PC-9 (cell line): ENCODE measurements around the gene EYA3. TPM values are rescaled to one million over a fixed set of nuclear protein-coding genes. Genes with fewer than 3 reads are reported as not detected.

ENCODE experiments used
- BruUV-seq: library from RNA; stranded (reverse); fragments of 400-500 nt; replicated peaks from 2 replicates; lab custom pipeline; 2021; lab: Mats Ljungman, UMichigan
- CTCF ChIA-PET: fragments of 300-600 bp; sonication (Branson Sonifier 250); formaldehyde crosslinking; loops from one replicate; lab custom pipeline; 2022; ENCODE audit warnings: antibody characterized with exemption; lab: Charles Lee
- POLR2A ChIA-PET: fragments of 300-600 bp; sonication (Branson Sonifier 250); formaldehyde crosslinking; loops from one replicate; lab custom pipeline; 2022; ENCODE audit warnings: antibody characterized with exemption; ENCODE audit not compliant: unreplicated experiment; lab: Charles Lee
- DNase-seq, 2 experiments: peaks; one replicate each; pipeline versions ENCODE4 v3.0.0 to v3.0.0-alpha.2; 2015 to 2022; ENCODE audit warnings: mixed read lengths in 1 of 2
- H2AFZ ChIP-seq: fragments of 200-600 bp; sonication (generic); 2 replicates; pipeline ENCODE4 v1.8.1; 2017; ENCODE audit warnings: antibody characterized with exemption
- H3F3A ChIP-seq: fragments of 200-600 bp; sonication (generic); 2 replicates; pipeline ENCODE4 v1.8.1; 2017; ENCODE audit warnings: antibody characterized with exemption, mild to moderate bottlenecking, low read depth; ENCODE audit not compliant: insufficient read depth
- H3K27ac ChIP-seq: fragments of 200-600 bp; sonication (generic); 2 replicates; pipeline ENCODE4 v1.6.1; 2016; ENCODE audit warnings: mixed run types
- H3K27me3 ChIP-seq: fragments of 200-600 bp; sonication (generic); 2 replicates; pipeline ENCODE4 v1.6.1; 2016; ENCODE audit warnings: low read depth, mixed run types; ENCODE audit not compliant: insufficient read depth
- H3K36me3 ChIP-seq: fragments of 200-600 bp; sonication (generic); 2 replicates; pipeline ENCODE4 v1.6.1; 2016; ENCODE audit warnings: low read depth, mixed run types
- H3K4me1 ChIP-seq: fragments of 200-600 bp; sonication (generic); replicated peaks from 2 replicates; pipeline ENCODE4 v1.6.1; 2016; ENCODE audit warnings: mixed run types; ENCODE audit not compliant: insufficient read depth
- H3K4me2 ChIP-seq: fragments of 200-600 bp; sonication (generic); 2 replicates; pipeline ENCODE4 v1.6.1; 2017; ENCODE audit warnings: mixed run types
- H3K4me3 ChIP-seq: fragments of 200-600 bp; sonication (generic); 2 replicates; pipeline ENCODE4 v1.6.1; 2016; ENCODE audit warnings: mixed run types
- H3K79me2 ChIP-seq: fragments of 200-600 bp; sonication (generic); 2 replicates; pipeline ENCODE4 v1.6.1; 2017; ENCODE audit warnings: low read depth, mixed run types
- H3K9me2 ChIP-seq: fragments of 200-600 bp; sonication (generic); 2 replicates; pipeline ENCODE4 v1.8.1; 2017; ENCODE audit warnings: mild to moderate bottlenecking; ENCODE audit not compliant: insufficient read depth
- H3K9me3 ChIP-seq: fragments of 200-600 bp; sonication (generic); 2 replicates; pipeline ENCODE4 v1.8.1; 2016; ENCODE audit warnings: low read depth; ENCODE audit not compliant: insufficient read depth
- H4K20me1 ChIP-seq: fragments of 200-600 bp; sonication (generic); 2 replicates; pipeline ENCODE4 v1.8.1; 2017; ENCODE audit not compliant: insufficient read depth
- CTCF ChIP-seq: fragments of 200-600 bp; sonication (generic); conservative IDR thresholded peaks from 2 replicates; pipeline ENCODE4 v1.6.1; 2017; ENCODE audit warnings: mixed run types, antibody characterized with exemption, mild to moderate bottlenecking, moderate library complexity
- EZH2 ChIP-seq: fragments of 200-600 bp; sonication (generic); IDR thresholded peaks from 2 replicates; pipeline ENCODE4 v1.8.0; 2017; ENCODE audit warnings: antibody characterized with exemption, low read depth
- intact Hi-C: fragments of 100-400 bp; cut with micrococcal nuclease; formaldehyde crosslinking; loops from one replicate; pipeline ENCODE4 v1.10.0; 2022; ENCODE audit not compliant: unreplicated experiment
- total RNA-seq: library from RNA; stranded (reverse); gene quantifications from 2 replicates; pipeline ENCODE4 v1.2.3, GENCODE V29; 2021

The EYA3 gene
- total RNA-seq, 1 experiment from 2014 or later: 19.0 TPM

GRCh38 chr1:27959792-27960603 is 128.4 kb downstream of the EYA3 start, which contains the start of gene XKR8:
TSS of gene XKR8 (plus strand) at chr1:27959973. CDS start at chr1:27960070, 97 bp downstream.
- no peaks in the 10 kb centered on the region for H3K79me2 ChIP-seq
- H3K9me2 ChIP-seq: no peaks in the 10 kb centered on the region
- H3K9me3 ChIP-seq: no peaks in the 10 kb centered on the region
- no peaks in the 10 kb centered on the region for H3K36me3 ChIP-seq
- H2AFZ ChIP-seq: peak within 1 kb of the TSS; percentile 99
- POLR2A ChIA-PET: interaction anchor here (0.6 kb wide), 1 partner anchor 1065 kb away, joined by 5 read pairs; no protein-coding TSS in a partner anchor
- no TSS peak for BruUV-seq
- TF ChIP-seq EZH2 (no peak), CTCF (peak; percentile 44; the same call in 1 of the 2 replicates)
- peak within 1 kb of the TSS; percentile 61 for H3K27ac ChIP-seq
- no peaks in the 10 kb centered on the region for H4K20me1 ChIP-seq
- H3K4me1 ChIP-seq: peaks cover 14% of the 10 kb centered on the region; the same call in 1 of the 2 replicates
- peak within 1 kb of the TSS; percentile 92 for H3K4me2 ChIP-seq
- H3K4me3 ChIP-seq: peak within 1 kb of the TSS; percentile 67
- intact Hi-C loops: loop anchor here (1.0 kb wide), 1 partner anchor 8 kb away; no protein-coding TSS in a partner anchor
- no peaks in the 10 kb centered on the region for H3K27me3 ChIP-seq
- peaks cover 14% of the 10 kb centered on the region; the same call in 1 of the 2 replicates for H3F3A ChIP-seq
- peak; percentile 56 to 88 for DNase-seq
- CTCF ChIA-PET: interaction anchor here (0.6 to 1.0 kb wide), 3 partner anchors 19 to 104 kb away, joined by 3 read pairs; no protein-coding TSS in a partner anchor

- Histone ChIP-seq H3K4me1 (peaks cover 14% of the 10 kb centered on the region; the same call in 1 of the 2 replicates), H3K27ac (no peak overlapping the region), H2AFZ (no peak overlapping the region), H3K27me3 (no peaks in the 10 kb centered on the region), H3K9me2 (no peaks in the 10 kb centered on the region), H3F3A (peaks cover 14% of the 10 kb centered on the region; the same call in 1 of the 2 replicates), H3K4me3 (no peak overlapping the region), H4K20me1 (no peaks in the 10 kb centered on the region), H3K36me3 (no peaks in the 10 kb centered on the region), H3K4me2 (peak overlapping the region; percentile 92; the same call in 1 of the 2 replicates), H3K9me3 (no peaks in the 10 kb centered on the region), H3K79me2 (no peaks in the 10 kb centered on the region)
- intact Hi-C loops: no loop called here
- TF ChIP-seq CTCF (no peak), EZH2 (no peak)
- ChIA-PET CTCF (no interaction called here), POLR2A (no interaction called here)
- BruUV-seq: no TSS peak
- no peak for DNase-seq
These were observed 129.9 kb downstream of the EYA3 start for GRCh38 chr1:27958513-27958912.

DNA sequence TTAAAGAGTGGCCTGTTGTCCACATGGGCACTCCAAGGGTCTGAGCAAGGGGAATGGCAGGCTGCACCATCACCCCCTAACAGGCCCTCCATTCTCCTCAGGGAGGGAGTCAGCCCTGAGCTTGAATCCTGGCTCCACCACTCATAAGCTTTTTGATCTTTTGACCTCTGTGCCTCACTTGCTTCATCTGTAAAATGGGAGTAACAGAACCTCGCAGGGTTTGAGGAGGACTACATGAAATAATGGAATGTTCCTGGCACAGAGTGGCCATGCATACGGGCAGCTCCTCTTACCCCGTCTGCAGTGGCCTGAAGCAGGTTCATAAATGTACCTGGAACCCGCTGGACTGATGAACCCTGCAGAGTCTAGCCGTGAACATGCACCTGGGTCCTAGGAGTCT is 130.8 kb downstream of the EYA3 start:
- H3K36me3 ChIP-seq: no peaks in the 10 kb centered on the region
- TF ChIP-seq CTCF (no peak), EZH2 (no peak)
- BruUV-seq: no TSS peak
- H4K20me1 ChIP-seq: no peaks in the 10 kb centered on the region
- DNase-seq: no peak
- ChIA-PET POLR2A (no interaction called here), CTCF (no interaction called here)
- no peak overlapping the region for H2AFZ ChIP-seq
- no peaks in the 10 kb centered on the region for H3K9me3 ChIP-seq
- no peak overlapping the region for H3K4me3 ChIP-seq
- H3K4me2 ChIP-seq: no peak overlapping the region
- peaks cover 14% of the 10 kb centered on the region; the same call in 1 of the 2 replicates for H3F3A ChIP-seq
- H3K27me3 ChIP-seq: no peaks in the 10 kb centered on the region
- no peak overlapping the region for H3K27ac ChIP-seq
- H3K79me2 ChIP-seq: no peaks in the 10 kb centered on the region
- intact Hi-C loops: no loop called here
- H3K9me2 ChIP-seq: no peaks in the 10 kb centered on the region
- peaks cover 14% of the 10 kb centered on the region; the same call in 1 of the 2 replicates for H3K4me1 ChIP-seq
